ENCODE data around the gene IGFBP5.
A peak's percentile ranks its signal among the peaks of the same experiment; 100 is the strongest.

IGFBP5 gene

DNA sequence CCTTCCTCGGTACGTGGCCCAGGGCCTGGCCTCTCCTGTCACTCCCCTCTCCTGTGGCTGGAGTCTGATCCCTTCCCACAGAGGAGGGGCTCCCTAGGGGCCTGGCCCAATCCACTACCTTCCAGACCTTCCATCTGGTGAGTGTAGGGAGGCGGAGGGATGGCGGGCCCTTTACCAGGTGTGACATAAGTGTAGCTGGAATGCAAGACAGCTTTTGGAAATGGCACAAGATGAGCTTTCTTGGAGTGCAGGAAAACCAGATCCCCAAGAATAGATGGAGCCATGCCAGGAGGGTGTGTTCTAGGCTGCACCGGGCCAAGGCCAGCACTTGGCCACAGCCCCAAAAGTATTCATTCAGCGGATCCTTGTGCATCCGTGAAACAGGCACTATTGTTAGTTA, 30.1 kb downstream of the IGFBP5 start:
- TF ChIP-seq ZBTB7A (IDR thresholded peaks at IDR 0.05; ENCODE audit: low read depth), result peak; percentile 44; the same call in 1 of the 2 replicates
- TF ChIP-seq, protein P1, sequence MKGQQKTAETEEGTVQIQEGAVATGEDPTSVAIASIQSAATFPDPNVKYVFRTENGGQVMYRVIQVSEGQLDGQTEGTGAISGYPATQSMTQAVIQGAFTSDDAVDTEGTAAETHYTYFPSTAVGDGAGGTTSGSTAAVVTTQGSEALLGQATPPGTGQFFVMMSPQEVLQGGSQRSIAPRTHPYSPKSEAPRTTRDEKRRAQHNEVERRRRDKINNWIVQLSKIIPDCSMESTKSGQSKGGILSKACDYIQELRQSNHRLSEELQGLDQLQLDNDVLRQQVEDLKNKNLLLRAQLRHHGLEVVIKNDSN (IDR thresholded peaks at IDR 0.05), result no peak
- TF ChIP-seq TCF12 (IDR thresholded peaks at IDR 0.05; ENCODE audit: low read depth), result peak; percentile 82
- no peak; the same call in 1 of the 2 replicates for TF ChIP-seq RAD21 (IDR thresholded peaks at IDR 0.05; ENCODE audit: low read depth)
- peak; percentile 97 for TF ChIP-seq TEAD4 (IDR thresholded peaks at IDR 0.05)
- peak; percentile 21; the same call in 1 of the 2 replicates for TF ChIP-seq CEBPB (IDR thresholded peaks at IDR 0.05)
- no peak for TF ChIP-seq CREB1 (IDR thresholded peaks at IDR 0.05; ENCODE audit: low read depth)
- TF ChIP-seq, protein P2, sequence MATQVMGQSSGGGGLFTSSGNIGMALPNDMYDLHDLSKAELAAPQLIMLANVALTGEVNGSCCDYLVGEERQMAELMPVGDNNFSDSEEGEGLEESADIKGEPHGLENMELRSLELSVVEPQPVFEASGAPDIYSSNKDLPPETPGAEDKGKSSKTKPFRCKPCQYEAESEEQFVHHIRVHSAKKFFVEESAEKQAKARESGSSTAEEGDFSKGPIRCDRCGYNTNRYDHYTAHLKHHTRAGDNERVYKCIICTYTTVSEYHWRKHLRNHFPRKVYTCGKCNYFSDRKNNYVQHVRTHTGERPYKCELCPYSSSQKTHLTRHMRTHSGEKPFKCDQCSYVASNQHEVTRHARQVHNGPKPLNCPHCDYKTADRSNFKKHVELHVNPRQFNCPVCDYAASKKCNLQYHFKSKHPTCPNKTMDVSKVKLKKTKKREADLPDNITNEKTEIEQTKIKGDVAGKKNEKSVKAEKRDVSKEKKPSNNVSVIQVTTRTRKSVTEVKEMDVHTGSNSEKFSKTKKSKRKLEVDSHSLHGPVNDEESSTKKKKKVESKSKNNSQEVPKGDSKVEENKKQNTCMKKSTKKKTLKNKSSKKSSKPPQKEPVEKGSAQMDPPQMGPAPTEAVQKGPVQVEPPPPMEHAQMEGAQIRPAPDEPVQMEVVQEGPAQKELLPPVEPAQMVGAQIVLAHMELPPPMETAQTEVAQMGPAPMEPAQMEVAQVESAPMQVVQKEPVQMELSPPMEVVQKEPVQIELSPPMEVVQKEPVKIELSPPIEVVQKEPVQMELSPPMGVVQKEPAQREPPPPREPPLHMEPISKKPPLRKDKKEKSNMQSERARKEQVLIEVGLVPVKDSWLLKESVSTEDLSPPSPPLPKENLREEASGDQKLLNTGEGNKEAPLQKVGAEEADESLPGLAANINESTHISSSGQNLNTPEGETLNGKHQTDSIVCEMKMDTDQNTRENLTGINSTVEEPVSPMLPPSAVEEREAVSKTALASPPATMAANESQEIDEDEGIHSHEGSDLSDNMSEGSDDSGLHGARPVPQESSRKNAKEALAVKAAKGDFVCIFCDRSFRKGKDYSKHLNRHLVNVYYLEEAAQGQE (IDR thresholded peaks at IDR 0.05; ENCODE audit: low read depth), result no peak
- no peak for TF ChIP-seq EGR1 (IDR thresholded peaks at IDR 0.05)
- 0 out of 2 replicates have a peak, but pooled peaks have one; percentile 42 for TF ChIP-seq YY1 (IDR thresholded peaks at IDR 0.05; ENCODE audit: low read depth)
- peak; percentile 59; the same call in 1 of the 2 replicates for TF ChIP-seq EP300 (IDR thresholded peaks at IDR 0.05; ENCODE audit: borderline replicate concordance)
- no peak for TF ChIP-seq TAF1 (IDR thresholded peaks at IDR 0.05; ENCODE audit: low read depth)
- peak; percentile 97 for TF ChIP-seq NFIC (IDR thresholded peaks at IDR 0.05)
- 0 out of 2 replicates have a peak, but pooled peaks have one; percentile 39 for TF ChIP-seq FOXM1 (IDR thresholded peaks at IDR 0.05; ENCODE audit: borderline replicate concordance, low read depth)
- no peak; the same call in 1 of the 2 replicates for TF ChIP-seq MAX (IDR thresholded peaks at IDR 0.05)

DNA sequence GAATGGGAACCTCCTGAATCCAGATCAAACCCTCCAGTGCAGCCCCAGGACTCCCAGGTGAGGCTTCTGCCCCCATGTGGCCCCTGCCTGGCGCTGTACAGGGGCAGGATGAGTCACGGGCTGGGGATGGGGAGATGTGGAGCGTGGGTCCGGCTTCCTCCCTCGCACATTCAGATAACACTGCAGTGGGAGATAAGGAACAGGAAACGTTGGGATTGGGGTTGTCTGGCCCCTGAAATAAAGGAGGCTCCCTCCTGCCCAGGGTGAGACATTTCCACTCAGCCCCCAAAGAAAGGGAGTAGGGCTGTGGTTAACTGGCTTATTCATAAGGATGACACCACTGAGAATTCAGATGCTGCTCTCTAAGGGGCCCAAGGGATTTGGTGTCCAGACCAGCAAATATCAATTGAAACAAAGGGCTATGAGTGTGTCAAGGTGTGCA, 30.7 kb downstream of the IGFBP5 start:
- TF ChIP-seq TCF12 (IDR thresholded peaks at IDR 0.05; ENCODE audit: low read depth), result no peak
- TF ChIP-seq CEBPB (IDR thresholded peaks at IDR 0.05), result no peak
- no peak for TF ChIP-seq ZBTB7A (IDR thresholded peaks at IDR 0.05; ENCODE audit: low read depth)
- no peak for TF ChIP-seq MAX (IDR thresholded peaks at IDR 0.05)
- no peak for TF ChIP-seq TEAD4 (IDR thresholded peaks at IDR 0.05)
- peak; percentile 25; the same call in 1 of the 2 replicates for TF ChIP-seq RAD21 (IDR thresholded peaks at IDR 0.05; ENCODE audit: low read depth)

DNA sequence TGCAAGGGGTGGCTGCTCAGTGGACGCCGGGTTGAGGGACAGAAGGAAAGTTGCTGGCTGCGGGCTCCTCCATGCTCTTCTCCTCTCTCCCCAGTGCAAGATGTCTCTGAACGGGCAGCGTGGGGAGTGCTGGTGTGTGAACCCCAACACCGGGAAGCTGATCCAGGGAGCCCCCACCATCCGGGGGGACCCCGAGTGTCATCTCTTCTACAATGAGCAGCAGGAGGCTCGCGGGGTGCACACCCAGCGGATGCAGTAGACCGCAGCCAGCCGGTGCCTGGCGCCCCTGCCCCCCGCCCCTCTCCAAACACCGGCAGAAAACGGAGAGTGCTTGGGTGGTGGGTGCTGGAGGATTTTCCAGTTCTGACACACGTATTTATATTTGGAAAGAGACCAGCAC, 31.5 kb downstream of the IGFBP5 start:
- TF ChIP-seq MAX (IDR thresholded peaks at IDR 0.05) (no peak), RAD21 (IDR thresholded peaks at IDR 0.05; ENCODE audit: low read depth) (no peak), FOXM1 (IDR thresholded peaks at IDR 0.05; ENCODE audit: borderline replicate concordance, low read depth) (no peak), CREB1 (IDR thresholded peaks at IDR 0.05; ENCODE audit: low read depth) (no peak), TAF1 (IDR thresholded peaks at IDR 0.05; ENCODE audit: low read depth) (no peak), TCF12 (IDR thresholded peaks at IDR 0.05; ENCODE audit: low read depth) (no peak), YY1 (IDR thresholded peaks at IDR 0.05; ENCODE audit: low read depth) (no peak), EP300 (IDR thresholded peaks at IDR 0.05; ENCODE audit: borderline replicate concordance) (no peak), CEBPB (IDR thresholded peaks at IDR 0.05) (no peak), EGR1 (IDR thresholded peaks at IDR 0.05) (no peak), TEAD4 (IDR thresholded peaks at IDR 0.05) (no peak), NFIC (IDR thresholded peaks at IDR 0.05) (no peak), ZBTB7A (IDR thresholded peaks at IDR 0.05; ENCODE audit: low read depth) (no peak)
- TF ChIP-seq, protein P2 (IDR thresholded peaks at IDR 0.05; ENCODE audit: low read depth), result no peak
- TF ChIP-seq, protein P1 (IDR thresholded peaks at IDR 0.05), result no peak

- TF ChIP-seq EGR1 (IDR thresholded peaks at IDR 0.05), result no peak
- no peak for TF ChIP-seq MAX (IDR thresholded peaks at IDR 0.05)
- TF ChIP-seq EP300 (IDR thresholded peaks at IDR 0.05; ENCODE audit: borderline replicate concordance), result no peak
- TF ChIP-seq RAD21 (IDR thresholded peaks at IDR 0.05; ENCODE audit: low read depth), result no peak
- TF ChIP-seq, protein P1 (IDR thresholded peaks at IDR 0.05), result no peak
- no peak for TF ChIP-seq CREB1 (IDR thresholded peaks at IDR 0.05; ENCODE audit: low read depth)
- no peak for TF ChIP-seq YY1 (IDR thresholded peaks at IDR 0.05; ENCODE audit: low read depth)
- TF ChIP-seq TEAD4 (IDR thresholded peaks at IDR 0.05), result no peak
- TF ChIP-seq NFIC (IDR thresholded peaks at IDR 0.05), result no peak
- TF ChIP-seq CEBPB (IDR thresholded peaks at IDR 0.05), result no peak
- no peak for TF ChIP-seq ZBTB7A (IDR thresholded peaks at IDR 0.05; ENCODE audit: low read depth)
- TF ChIP-seq FOXM1 (IDR thresholded peaks at IDR 0.05; ENCODE audit: borderline replicate concordance, low read depth), result no peak
- TF ChIP-seq TCF12 (IDR thresholded peaks at IDR 0.05; ENCODE audit: low read depth), result no peak
- TF ChIP-seq, protein P2 (IDR thresholded peaks at IDR 0.05; ENCODE audit: low read depth), result no peak
- TF ChIP-seq TAF1 (IDR thresholded peaks at IDR 0.05; ENCODE audit: low read depth), result no peak
Observed at GRCh38 chr2:216663106-216663505, 32.2 kb downstream of the IGFBP5 start.
